NCI-H345 treated with DMSO at 0.1 percent for 48 hours (cell line): ENCODE results near the gene RIC3.
A peak's percentile ranks its signal among the peaks of the same experiment; 100 is the strongest.

Experiments
- DNase-seq: peaks from one replicate; lab custom pipeline; 2025; ENCODE audit not compliant: unreplicated experiment; lab: John Stamatoyannopoulos, UW

Gene RIC3

GRCh38 chr11:8168485-8169257 is at the start of gene RIC3:
RIC3 (minus strand) TSS chr11:8169025; CDS start chr11:8168989, 36 bp downstream.
- DNase-seq, result peak; percentile 44

- DNase-seq, result no peak
Observed at GRCh38 chr11:8218409-8218808, 49.6 kb upstream of the RIC3 start.

- DNase-seq, result no peak
Observed at GRCh38 chr11:8217926-8218325, 49.1 kb upstream of the RIC3 start.

- DNase-seq, result no peak
Observed at GRCh38 chr11:8217136-8217535, 48.3 kb upstream of the RIC3 start.

GRCh38 chr11:8213376-8213775 is 44.6 kb upstream of the RIC3 start:
- DNase-seq, result no peak

GRCh38 chr11:8209208-8209807 is 40.5 kb upstream of the RIC3 start:
- no peak for DNase-seq

GRCh38 chr11:8207080-8208000 is 38.5 kb upstream of the RIC3 start:
- no peak for DNase-seq

GRCh38 chr11:8206251-8207079 is 37.6 kb upstream of the RIC3 start:
- DNase-seq, result no peak

- DNase-seq, result no peak
Observed at GRCh38 chr11:8205566-8205965, 36.7 kb upstream of the RIC3 start.

- DNase-seq, result no peak
Observed at GRCh38 chr11:8204596-8204995, 35.8 kb upstream of the RIC3 start.

- DNase-seq, result no peak
Observed at GRCh38 chr11:8204025-8204424, 35.2 kb upstream of the RIC3 start.

GRCh38 chr11:8203414-8203715 is 34.5 kb upstream of the RIC3 start:
- DNase-seq, result no peak

GRCh38 chr11:8202516-8203413 is 33.9 kb upstream of the RIC3 start:
- no peak for DNase-seq

GRCh38 chr11:8201644-8202365 is 33.0 kb upstream of the RIC3 start:
- no peak for DNase-seq

GRCh38 chr11:8199676-8200075 is 30.9 kb upstream of the RIC3 start:
- DNase-seq, result no peak

- DNase-seq, result no peak
Observed at GRCh38 chr11:8196749-8197148, 27.9 kb upstream of the RIC3 start.

- DNase-seq, result no peak
Observed at GRCh38 chr11:8194956-8195355, 26.1 kb upstream of the RIC3 start.

- DNase-seq, result no peak
Observed at GRCh38 chr11:8192896-8193209, 24.0 kb upstream of the RIC3 start.
